Stimulated activated CD8-positive, alpha-beta memory T cell treated with anti-CD3 and anti-CD28 coated beads, Interleukin-7, amount 100 ng/mL, for 48 hours (primary cell): ENCODE results near the gene MOB4.
"Not testable (repeated sequence)": the region's sequence is repeated elsewhere in the genome, so short reads cannot be mapped to it uniquely, and the experiment has no call there.

Experiments used
- DNase-seq, 2 donors: peaks; one replicate each; pipeline ENCODE4 v3.0.0-alpha.2; 2020; ENCODE audit warnings: low read depth in 1 of 2; ENCODE audit errors: extremely low read depth in 1 of 2

The MOB4 gene

GRCh38 chr2:197515739-197516392 lies at the start of gene MOB4:
Gene MOB4 (plus strand): TSS chr2:197516066. CDS start chr2:197516087, 21 bp downstream.
- DNase-seq, result peak; percentile 88 to 90

GRCh38 chr2:197472166-197472565 lies 43.7 kb upstream of the MOB4 start:
- no peak for DNase-seq

- DNase-seq, result no peak
Observed at GRCh38 chr2:197477797-197478196, 38.1 kb upstream of the MOB4 start.

GRCh38 chr2:197480165-197481036 lies 35.5 kb upstream of the MOB4 start:
- DNase-seq, result no peak

GRCh38 chr2:197484248-197484647 lies 31.6 kb upstream of the MOB4 start:
- not testable (repeated sequence) for DNase-seq

GRCh38 chr2:197486175-197486574 lies 29.7 kb upstream of the MOB4 start:
- DNase-seq, result no peak

GRCh38 chr2:197487385-197487784 lies 28.5 kb upstream of the MOB4 start:
- no peak for DNase-seq

- DNase-seq, result no peak
Observed at GRCh38 chr2:197495433-197496134, 20.3 kb upstream of the MOB4 start.

- no peak for DNase-seq
Observed at GRCh38 chr2:197496695-197497094, 19.2 kb upstream of the MOB4 start.

GRCh38 chr2:197497326-197497725 lies 18.5 kb upstream of the MOB4 start:
- DNase-seq, result no peak

GRCh38 chr2:197498235-197498936 lies 17.5 kb upstream of the MOB4 start:
- DNase-seq, result no peak

GRCh38 chr2:197498937-197499593 lies 16.8 kb upstream of the MOB4 start:
- DNase-seq, result peak in 1 of 2 donors; percentile 39

GRCh38 chr2:197499594-197500502 lies 16.0 kb upstream of the MOB4 start, which contains the start of the genes HSPD1 and HSPE1:
Gene HSPD1 (minus strand): TSS chr2:197499840. CDS start chr2:197498848, 992 bp downstream.
Gene HSPE1 (plus strand): TSS chr2:197500379. CDS start chr2:197500437, 58 bp downstream.
- DNase-seq, result peak; percentile 97 to 98

GRCh38 chr2:197500503-197501131 lies 15.2 kb upstream of the MOB4 start:
- no peak for DNase-seq

- no peak for DNase-seq
Observed at GRCh38 chr2:197502201-197502600, 13.7 kb upstream of the MOB4 start.

- no peak for DNase-seq
Observed at GRCh38 chr2:197502685-197503084, 13.2 kb upstream of the MOB4 start.

- no peak for DNase-seq
Observed at GRCh38 chr2:197504000-197504399, 11.9 kb upstream of the MOB4 start.

GRCh38 chr2:197504512-197504911 lies 11.4 kb upstream of the MOB4 start:
- DNase-seq, result no peak

GRCh38 chr2:197506658-197507057 lies 9.2 kb upstream of the MOB4 start:
- no peak for DNase-seq
